ENCODE measurements around the gene BPI.

The BPI gene

DNA sequence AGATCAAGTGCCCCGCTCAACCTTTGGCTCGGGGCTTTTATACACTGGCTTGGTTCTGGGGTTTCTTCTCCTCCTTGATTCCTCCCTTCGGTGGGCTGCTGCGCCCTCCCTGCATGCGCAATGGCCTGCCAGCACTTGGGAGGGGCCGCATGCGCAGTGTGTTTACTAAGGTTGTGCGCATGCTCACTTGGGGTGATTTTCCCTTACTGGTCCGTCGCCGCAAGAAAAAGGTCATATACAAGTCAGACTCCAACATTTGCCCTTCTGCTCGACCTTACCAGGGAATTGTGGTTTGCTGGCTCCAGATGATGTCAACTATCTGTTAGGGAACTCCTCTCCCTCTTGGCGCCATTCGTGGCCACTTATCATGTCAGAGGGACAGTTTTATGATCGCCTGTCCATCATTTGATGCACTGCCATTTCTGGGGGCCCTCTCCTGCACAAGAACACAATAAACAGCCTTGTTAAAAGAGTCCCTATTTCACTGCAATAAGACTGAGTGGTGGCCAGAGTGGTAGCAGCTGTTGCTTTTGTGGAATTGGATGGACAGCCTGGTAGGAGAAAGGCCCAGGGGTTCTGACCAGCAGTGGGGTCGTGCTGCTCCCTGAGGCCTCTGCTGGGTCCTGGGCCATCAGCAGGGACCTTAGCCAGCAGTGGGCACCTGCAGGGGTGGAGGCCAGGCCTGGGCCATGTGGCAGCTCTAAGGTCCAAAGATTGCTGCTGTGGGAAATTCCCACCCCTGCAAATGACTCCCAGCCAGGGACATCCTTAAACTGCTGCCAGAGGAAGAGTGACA is 39.6 kb downstream of the BPI start:
- TF ChIP-seq EZH2 (IDR thresholded peaks at IDR 0.05; ENCODE audit: borderline replicate concordance, low read length) (no peak), CTCF (IDR thresholded peaks at IDR 0.05; ENCODE audit: low read length) (no peak)
- Histone ChIP-seq H3K9me3 (ENCODE audit: low read length) (peaks cover 4% of the 10 kb centered on the region; the same call in 1 of the 2 replicates), H3K27ac (ENCODE audit: low read depth, low read length, poor library complexity, severe bottlenecking) (no peak overlapping the region), H3K4me3 (ENCODE audit: low read depth, low read length, poor library complexity, severe bottlenecking) (no peak overlapping the region), H3F3A (ENCODE audit: insufficient read depth, low read length) (no peaks in the 10 kb centered on the region), H4K20me1 (ENCODE audit: insufficient read depth, low read length) (no peaks in the 10 kb centered on the region), H3K4me2 (ENCODE audit: low read length) (no peak overlapping the region), H3K79me2 (ENCODE audit: insufficient read depth, low read length) (no peaks in the 10 kb centered on the region), H3K4me1 (ENCODE audit: insufficient read depth, low read length, severe bottlenecking) (no peaks in the 10 kb centered on the region), H3K9me2 (ENCODE audit: low read depth, low read length) (no peaks in the 10 kb centered on the region), H3K36me3 (ENCODE audit: insufficient read depth, low read length) (no peaks in the 10 kb centered on the region), H3K27me3 (ENCODE audit: insufficient read depth, low read length) (no peaks in the 10 kb centered on the region), H2AFZ (ENCODE audit: low read length) (no peak overlapping the region), H3K9ac (ENCODE audit: low read length) (no peak overlapping the region)

GRCh38 chr20:38344107-38344701 is 40.2 kb downstream of the BPI start:
- H3F3A ChIP-seq (ENCODE audit: insufficient read depth, low read length), result no peaks in the 10 kb centered on the region
- H3K27ac ChIP-seq (ENCODE audit: low read depth, low read length, poor library complexity, severe bottlenecking), result no peak overlapping the region
- H3K4me2 ChIP-seq (ENCODE audit: low read length), result no peak overlapping the region
- no peaks in the 10 kb centered on the region for H3K27me3 ChIP-seq (ENCODE audit: insufficient read depth, low read length)
- H3K9me2 ChIP-seq (ENCODE audit: low read depth, low read length), result no peaks in the 10 kb centered on the region
- H4K20me1 ChIP-seq (ENCODE audit: insufficient read depth, low read length), result no peaks in the 10 kb centered on the region
- H3K4me1 ChIP-seq (ENCODE audit: insufficient read depth, low read length, severe bottlenecking), result no peaks in the 10 kb centered on the region
- no peak overlapping the region for H3K4me3 ChIP-seq (ENCODE audit: low read depth, low read length, poor library complexity, severe bottlenecking)
- no peak for TF ChIP-seq EZH2 (IDR thresholded peaks at IDR 0.05; ENCODE audit: borderline replicate concordance, low read length)
- TF ChIP-seq CTCF (IDR thresholded peaks at IDR 0.05; ENCODE audit: low read length), result no peak
- H3K36me3 ChIP-seq (ENCODE audit: insufficient read depth, low read length), result no peaks in the 10 kb centered on the region
- H3K9me3 ChIP-seq (ENCODE audit: low read length), result no peaks in the 10 kb centered on the region
- H3K9ac ChIP-seq (ENCODE audit: low read length), result no peak overlapping the region
- no peak overlapping the region for H2AFZ ChIP-seq (ENCODE audit: low read length)
- H3K79me2 ChIP-seq (ENCODE audit: insufficient read depth, low read length), result no peaks in the 10 kb centered on the region

- Histone ChIP-seq H4K20me1 (ENCODE audit: insufficient read depth, low read length) (no peaks in the 10 kb centered on the region), H3K4me1 (ENCODE audit: insufficient read depth, low read length, severe bottlenecking) (no peaks in the 10 kb centered on the region), H2AFZ (ENCODE audit: low read length) (no peak overlapping the region), H3K9me2 (ENCODE audit: low read depth, low read length) (no peaks in the 10 kb centered on the region), H3K4me3 (ENCODE audit: low read depth, low read length, poor library complexity, severe bottlenecking) (no peak overlapping the region), H3K79me2 (ENCODE audit: insufficient read depth, low read length) (no peaks in the 10 kb centered on the region), H3K9ac (ENCODE audit: low read length) (no peak overlapping the region), H3K9me3 (ENCODE audit: low read length) (no peaks in the 10 kb centered on the region), H3K27me3 (ENCODE audit: insufficient read depth, low read length) (0 out of 2 replicates have a peak, but pooled peaks cover 3% of the 10 kb centered on the region), H3F3A (ENCODE audit: insufficient read depth, low read length) (no peaks in the 10 kb centered on the region), H3K4me2 (ENCODE audit: low read length) (no peak overlapping the region), H3K27ac (ENCODE audit: low read depth, low read length, poor library complexity, severe bottlenecking) (no peak overlapping the region), H3K36me3 (ENCODE audit: insufficient read depth, low read length) (no peaks in the 10 kb centered on the region)
- TF ChIP-seq CTCF (IDR thresholded peaks at IDR 0.05; ENCODE audit: low read length), result no peak
- TF ChIP-seq EZH2 (IDR thresholded peaks at IDR 0.05; ENCODE audit: borderline replicate concordance, low read length), result no peak
Observed at GRCh38 chr20:38345643-38346042, 41.7 kb downstream of the BPI start.
